ENCODE results near the gene GDF3. TPM values are rescaled to one million over a fixed set of nuclear protein-coding genes. Genes with fewer than 3 reads are reported as not detected.

GDF3 gene
- total and polyA plus RNA-seq, 2 donors (not counting 1 experiment from before 2014, with no cell fraction given), result not detected

- Histone ChIP-seq H3K9ac (ENCODE audit: insufficient read depth, low read length) (no peak overlapping the region), H3K4me2 (ENCODE audit: extremely low read depth, insufficient read depth, low read length) (no peak overlapping the region), H3K4me3 (replicated peaks in 1 of 4; ENCODE audit: control extremely low read depth in 1 of 4, insufficient read depth in 1 of 4, low read depth in 3 of 4, low read length in 4 of 4) (no peak overlapping the region), H4K20me1 (ENCODE audit: control insufficient read depth, extremely low read depth, insufficient read depth, low read length) (no peaks in the 10 kb centered on the region), H3K36me3 (ENCODE audit: control insufficient read depth, insufficient read depth, low read length) (no peaks in the 10 kb centered on the region), H3K27me3 (ENCODE audit: control insufficient read depth, insufficient read depth, low read length) (no peaks in the 10 kb centered on the region), H2AFZ (ENCODE audit: low read length) (no peak overlapping the region), H3K9me3 (ENCODE audit: control insufficient read depth, insufficient read depth, low read depth, low read length) (no peaks in the 10 kb centered on the region), H3K79me2 (ENCODE audit: control insufficient read depth, insufficient read depth, low read length) (no peaks in the 10 kb centered on the region), H3K27ac (ENCODE audit: insufficient read depth, low read length) (no peak overlapping the region), H3K4me1 (ENCODE audit: control insufficient read depth, extremely low read depth, insufficient read depth, low read length) (no peaks in the 10 kb centered on the region)
- no peak for DNase-seq (ENCODE audit: low read depth in 2 of 2)
- TF ChIP-seq EZH2 (IDR thresholded peaks at IDR 0.05; ENCODE audit: low read length, missing control alignments) (no peak), CTCF (conservative IDR thresholded peaks at IDR 0.05 in 1 of 2, IDR thresholded peaks at IDR 0.05 in 1 of 2; ENCODE audit: low read depth in 1 of 2, low read length in 2 of 2) (no peak)
These were observed 879 bp downstream of the GDF3 start for GRCh38 chr12:7694556-7695236.

- no peak overlapping the region for H3K4me2 ChIP-seq (ENCODE audit: extremely low read depth, insufficient read depth, low read length)
- H3K36me3 ChIP-seq (ENCODE audit: control insufficient read depth, insufficient read depth, low read length), result no peaks in the 10 kb centered on the region
- H3K27me3 ChIP-seq (ENCODE audit: control insufficient read depth, insufficient read depth, low read length), result no peaks in the 10 kb centered on the region
- no peak overlapping the region for H2AFZ ChIP-seq (ENCODE audit: low read length)
- no peaks in the 10 kb centered on the region for H3K9me3 ChIP-seq (ENCODE audit: control insufficient read depth, insufficient read depth, low read depth, low read length)
- H4K20me1 ChIP-seq (ENCODE audit: control insufficient read depth, extremely low read depth, insufficient read depth, low read length), result no peaks in the 10 kb centered on the region
- TF ChIP-seq CTCF (conservative IDR thresholded peaks at IDR 0.05 in 1 of 2, IDR thresholded peaks at IDR 0.05 in 1 of 2; ENCODE audit: low read depth in 1 of 2, low read length in 2 of 2) (no peak), EZH2 (IDR thresholded peaks at IDR 0.05; ENCODE audit: low read length, missing control alignments) (no peak)
- no peaks in the 10 kb centered on the region for H3K4me1 ChIP-seq (ENCODE audit: control insufficient read depth, extremely low read depth, insufficient read depth, low read length)
- H3K9ac ChIP-seq (ENCODE audit: insufficient read depth, low read length), result no peak overlapping the region
- no peaks in the 10 kb centered on the region for H3K79me2 ChIP-seq (ENCODE audit: control insufficient read depth, insufficient read depth, low read length)
- H3K27ac ChIP-seq (ENCODE audit: insufficient read depth, low read length), result no peak overlapping the region
- H3K4me3 ChIP-seq (replicated peaks in 1 of 4; ENCODE audit: control extremely low read depth in 1 of 4, insufficient read depth in 1 of 4, low read depth in 3 of 4, low read length in 4 of 4), result no peak overlapping the region
- no peak for DNase-seq (ENCODE audit: low read depth in 2 of 2)
These were observed 1.8 kb downstream of the GDF3 start for GRCh38 chr12:7693793-7694192.

GRCh38 chr12:7681535-7681934 is 14.0 kb downstream of the GDF3 start:
- no peak for TF ChIP-seq CTCF (conservative IDR thresholded peaks at IDR 0.05 in 1 of 2, IDR thresholded peaks at IDR 0.05 in 1 of 2; ENCODE audit: low read depth in 1 of 2, low read length in 2 of 2)
- no peak for TF ChIP-seq EZH2 (IDR thresholded peaks at IDR 0.05; ENCODE audit: low read length, missing control alignments)

More at GRCh38 chr12:7681535-7681934, 14.0 kb downstream of the GDF3 start:
- Histone ChIP-seq H3K4me1 (ENCODE audit: control insufficient read depth, extremely low read depth, insufficient read depth, low read length) (no peaks in the 10 kb centered on the region), H3K27ac (ENCODE audit: insufficient read depth, low read length) (no peak overlapping the region), H3K4me2 (ENCODE audit: extremely low read depth, insufficient read depth, low read length) (no peak overlapping the region), H3K9ac (ENCODE audit: insufficient read depth, low read length) (no peak overlapping the region), H3K4me3 (replicated peaks in 1 of 4; ENCODE audit: control extremely low read depth in 1 of 4, insufficient read depth in 1 of 4, low read depth in 3 of 4, low read length in 4 of 4) (no peak overlapping the region), H3K79me2 (ENCODE audit: control insufficient read depth, insufficient read depth, low read length) (no peaks in the 10 kb centered on the region), H2AFZ (ENCODE audit: low read length) (no peak overlapping the region), H3K9me3 (ENCODE audit: control insufficient read depth, insufficient read depth, low read depth, low read length) (no peaks in the 10 kb centered on the region), H3K36me3 (ENCODE audit: control insufficient read depth, insufficient read depth, low read length) (no peaks in the 10 kb centered on the region), H3K27me3 (ENCODE audit: control insufficient read depth, insufficient read depth, low read length) (no peaks in the 10 kb centered on the region), H4K20me1 (ENCODE audit: control insufficient read depth, extremely low read depth, insufficient read depth, low read length) (no peaks in the 10 kb centered on the region)
- no peak for DNase-seq (ENCODE audit: low read depth in 2 of 2)

Measured in fibroblast of lung (primary cell).